Measurements from ENCODE around the gene GKN2. TPM values are rescaled to one million over a fixed set of nuclear protein-coding genes. Genes with fewer than 3 reads are reported as not detected.
"Not testable (repeated sequence)": the region's sequence is repeated elsewhere in the genome, so short reads cannot be mapped to it uniquely, and the experiment has no call there.

The GKN2 gene
- total RNA-seq, 1 experiment from 2014 or later, result not detected

DNA sequence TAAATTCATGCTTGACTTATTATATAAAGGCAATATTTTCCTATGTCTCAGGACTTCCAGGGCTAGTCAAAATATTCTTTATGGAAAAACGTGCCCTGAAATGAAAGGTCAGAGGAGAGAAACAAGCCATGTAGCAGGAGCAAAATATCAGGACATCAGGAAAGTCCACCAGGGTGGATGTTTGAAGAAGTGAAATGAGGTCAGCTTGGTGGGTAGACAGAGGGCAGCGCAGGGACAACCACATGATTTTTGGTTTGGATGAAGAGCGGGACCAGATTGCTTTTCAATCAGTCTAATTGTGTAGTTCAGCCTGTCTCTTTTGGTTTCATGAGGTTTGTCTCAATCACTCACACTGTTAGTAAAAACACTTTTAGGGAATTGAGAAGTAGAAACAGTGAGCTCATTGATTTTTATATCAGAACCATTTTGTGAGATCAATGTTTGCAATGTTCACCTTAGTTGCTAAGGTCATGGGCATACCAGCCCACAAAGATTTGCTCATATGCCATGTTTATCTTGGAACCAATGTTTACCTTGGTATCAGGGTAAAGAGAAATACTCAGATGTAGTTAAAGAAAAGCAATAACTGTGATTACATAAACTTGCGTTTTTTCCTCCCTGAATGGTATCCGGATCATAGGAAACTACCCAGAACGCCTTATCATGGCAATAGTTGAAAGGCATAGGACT, 32.1 kb downstream of the GKN2 start:
- DNase-seq (ENCODE audit: low spot score), result no peak

DNA sequence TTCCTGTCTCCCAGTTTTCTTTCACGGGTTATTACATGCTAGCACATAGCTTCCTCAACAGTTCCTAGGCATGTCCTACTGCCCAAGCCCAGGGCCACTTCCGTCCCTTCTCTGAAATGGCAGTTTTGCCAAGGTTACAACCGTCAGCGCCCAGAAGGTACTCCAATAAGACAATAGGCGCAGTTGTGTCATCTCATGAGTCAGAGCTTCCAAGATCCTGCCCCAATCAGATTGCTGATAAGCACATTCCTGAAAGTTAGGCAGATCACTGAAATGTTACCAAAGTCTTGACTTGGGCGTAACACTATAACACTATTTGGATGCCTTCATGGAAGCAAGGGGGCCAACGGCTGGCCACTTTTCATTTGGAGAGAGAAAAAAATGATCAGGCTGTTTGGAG, 34.2 kb downstream of the GKN2 start:
- no peak for DNase-seq (ENCODE audit: low spot score)

DNA sequence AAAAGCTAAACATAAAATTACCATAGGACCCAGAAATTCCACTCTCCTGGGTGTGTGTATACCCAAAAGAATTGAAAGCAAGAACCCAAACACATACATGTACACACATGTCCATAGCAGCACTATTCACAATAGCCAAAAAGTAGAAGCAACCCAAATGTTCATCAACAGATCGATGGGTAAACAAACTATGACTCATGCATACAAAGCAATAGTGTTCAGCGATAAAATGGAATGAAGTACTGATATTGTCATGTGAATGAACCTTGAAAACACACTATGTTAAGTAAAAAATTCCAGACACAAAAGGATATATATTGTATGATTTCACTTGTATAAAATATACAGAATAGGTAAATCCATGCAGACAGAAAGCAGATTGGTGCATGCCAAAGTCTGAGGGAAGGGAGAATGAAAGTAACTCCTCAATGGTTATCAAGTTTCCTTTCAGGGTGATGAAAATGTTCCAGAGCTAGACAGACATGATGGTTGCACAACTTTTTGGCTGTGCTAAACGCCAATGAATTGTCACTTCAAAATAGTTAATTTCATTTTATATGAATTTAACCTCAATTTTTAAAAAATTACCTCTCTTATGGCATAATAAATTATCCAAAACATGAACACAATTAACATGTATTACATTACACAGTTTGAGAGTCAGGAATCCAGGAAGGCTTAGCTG, 35.5 kb downstream of the GKN2 start:
- DNase-seq (ENCODE audit: low spot score), result no peak

DNA sequence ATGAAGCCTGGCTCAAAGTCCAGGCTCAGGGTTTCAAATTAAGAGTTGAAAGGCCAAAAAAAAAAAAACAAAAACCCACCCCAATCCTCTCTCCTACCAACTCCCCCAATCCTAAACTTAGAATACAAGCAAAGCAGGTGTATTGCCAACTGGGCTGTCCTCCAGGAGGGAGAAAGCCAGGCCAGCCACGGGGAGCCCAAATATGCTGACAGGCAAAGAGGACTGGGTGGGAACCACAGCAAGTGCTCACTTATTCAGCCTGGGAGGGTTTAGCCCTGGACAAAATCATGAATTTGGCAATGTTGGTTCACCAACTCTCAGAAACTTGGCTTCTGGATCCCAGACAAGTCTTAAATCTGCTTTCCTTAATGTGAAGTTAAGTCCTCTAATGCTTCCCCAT, 36.5 kb downstream of the GKN2 start:
- no peak for DNase-seq (ENCODE audit: low spot score)

DNA sequence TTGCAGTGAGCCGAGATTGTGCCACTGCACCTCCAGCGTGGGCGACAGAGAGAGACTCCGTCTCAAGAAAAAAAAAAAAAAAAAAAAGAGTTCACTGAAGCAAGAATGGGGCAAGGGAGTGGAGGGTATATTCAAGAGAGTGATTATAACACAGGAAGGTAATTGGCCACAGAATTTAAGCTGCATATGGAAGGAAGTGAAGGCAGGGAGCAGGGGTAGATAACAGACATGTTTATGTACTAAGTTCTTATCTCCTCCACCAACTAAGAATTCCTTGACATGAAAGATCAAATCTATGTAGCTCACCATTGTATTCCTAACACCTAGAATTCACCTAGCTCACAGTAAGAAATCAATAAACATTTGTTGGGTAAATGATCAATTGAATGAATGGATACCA, 37.3 kb downstream of the GKN2 start:
- DNase-seq (ENCODE audit: low spot score), result no peak

DNA sequence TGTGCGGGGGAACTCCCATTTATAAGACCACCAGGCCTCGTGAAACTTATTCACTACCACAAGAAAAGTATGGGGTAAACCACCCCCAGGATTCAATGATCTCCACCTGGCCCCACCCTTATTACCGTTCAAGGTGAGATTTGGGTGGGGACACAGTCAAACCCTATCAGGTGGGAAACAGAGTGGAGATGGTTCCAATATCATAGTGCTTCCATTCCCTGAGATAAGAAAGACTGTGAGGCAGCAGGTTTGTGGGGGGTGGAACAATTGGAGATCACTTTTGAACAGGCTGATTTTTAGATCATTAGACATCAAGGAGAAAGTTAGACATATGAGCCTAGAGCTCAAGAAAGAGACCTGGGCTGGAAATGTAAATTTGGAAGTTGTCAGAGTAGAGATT, 39.3 kb downstream of the GKN2 start:
- no peak for DNase-seq (ENCODE audit: low spot score)

DNA sequence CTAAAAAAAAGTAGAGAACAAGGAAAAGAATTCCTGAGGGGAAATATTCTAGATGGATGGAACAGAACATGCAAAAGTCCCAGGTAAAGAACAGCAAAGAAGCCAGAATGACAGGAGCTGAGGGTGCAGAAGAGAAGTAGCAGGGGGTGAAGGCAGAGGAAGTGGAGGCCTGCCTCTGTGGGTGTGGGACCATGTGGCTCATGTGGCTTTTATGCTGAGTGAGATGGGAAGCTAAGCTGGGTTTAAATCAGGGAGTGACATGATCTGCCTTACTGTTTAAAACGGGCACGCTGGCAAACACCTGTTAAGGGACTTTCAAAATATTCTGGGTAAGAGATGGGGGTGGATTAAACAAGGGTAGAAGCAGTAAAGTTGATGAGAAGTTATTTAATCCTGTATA, 40.0 kb downstream of the GKN2 start:
- no peak for DNase-seq (ENCODE audit: low spot score)

DNA sequence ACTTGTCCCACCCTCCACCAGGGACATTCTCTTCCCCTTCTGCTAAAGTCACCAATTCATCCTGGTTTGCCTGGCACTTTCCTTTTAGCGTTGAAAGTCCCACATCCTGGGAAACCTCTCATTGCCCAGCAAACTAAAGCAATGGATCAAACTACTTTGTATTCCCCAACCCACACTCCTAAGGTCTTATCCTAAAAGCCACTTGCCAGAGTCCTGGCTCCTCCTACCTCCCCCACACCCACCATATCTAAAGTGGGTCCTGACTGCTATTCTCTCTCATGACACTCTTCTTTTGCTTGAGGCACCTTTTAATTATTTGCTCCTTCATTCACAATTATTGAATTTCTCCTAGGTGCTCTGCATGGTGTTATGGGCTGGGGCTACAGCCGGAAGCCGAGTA, 40.6 kb downstream of the GKN2 start:
- DNase-seq (ENCODE audit: low spot score), result no peak

DNA sequence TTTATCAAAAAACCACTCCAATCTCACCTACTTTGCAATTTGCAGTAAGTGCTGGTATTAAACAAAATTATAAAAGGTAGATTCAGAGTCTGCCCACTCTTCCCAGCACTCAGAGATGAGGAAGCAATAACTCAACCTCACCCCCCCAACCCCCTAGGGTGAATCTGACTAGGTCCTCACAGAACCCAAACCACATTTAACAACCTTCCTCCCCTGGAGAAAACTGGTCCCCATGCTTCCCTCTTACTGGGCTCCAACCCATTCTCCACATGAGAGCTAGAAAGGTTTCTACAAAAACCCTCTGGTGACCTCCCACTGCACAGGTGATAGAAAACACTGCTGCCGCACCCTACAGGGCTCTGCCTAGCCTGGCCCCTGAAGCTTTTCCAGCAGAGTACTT, 41.0 kb downstream of the GKN2 start:
- no peak for DNase-seq (ENCODE audit: low spot score)

DNA sequence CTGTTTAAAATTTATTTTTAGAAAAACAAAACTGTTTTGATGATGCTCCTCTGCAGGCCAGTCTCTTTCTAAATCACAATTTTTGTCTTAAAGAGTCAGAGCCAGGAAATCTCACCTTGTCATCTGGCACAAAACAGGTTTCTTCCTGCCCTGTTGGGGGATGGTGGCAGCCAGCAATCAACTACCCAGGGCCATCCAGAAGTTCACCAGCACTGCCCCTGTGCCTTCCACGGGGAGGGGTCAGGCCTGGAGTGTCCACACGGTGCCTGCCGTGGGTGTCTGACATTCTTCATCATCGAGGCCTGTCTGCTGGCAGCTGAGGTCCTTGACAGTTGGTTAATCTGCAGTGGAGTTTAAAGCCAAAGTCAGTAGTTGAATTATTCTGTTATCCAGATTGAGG, 41.4 kb downstream of the GKN2 start:
- no peak for DNase-seq (ENCODE audit: low spot score)

DNA sequence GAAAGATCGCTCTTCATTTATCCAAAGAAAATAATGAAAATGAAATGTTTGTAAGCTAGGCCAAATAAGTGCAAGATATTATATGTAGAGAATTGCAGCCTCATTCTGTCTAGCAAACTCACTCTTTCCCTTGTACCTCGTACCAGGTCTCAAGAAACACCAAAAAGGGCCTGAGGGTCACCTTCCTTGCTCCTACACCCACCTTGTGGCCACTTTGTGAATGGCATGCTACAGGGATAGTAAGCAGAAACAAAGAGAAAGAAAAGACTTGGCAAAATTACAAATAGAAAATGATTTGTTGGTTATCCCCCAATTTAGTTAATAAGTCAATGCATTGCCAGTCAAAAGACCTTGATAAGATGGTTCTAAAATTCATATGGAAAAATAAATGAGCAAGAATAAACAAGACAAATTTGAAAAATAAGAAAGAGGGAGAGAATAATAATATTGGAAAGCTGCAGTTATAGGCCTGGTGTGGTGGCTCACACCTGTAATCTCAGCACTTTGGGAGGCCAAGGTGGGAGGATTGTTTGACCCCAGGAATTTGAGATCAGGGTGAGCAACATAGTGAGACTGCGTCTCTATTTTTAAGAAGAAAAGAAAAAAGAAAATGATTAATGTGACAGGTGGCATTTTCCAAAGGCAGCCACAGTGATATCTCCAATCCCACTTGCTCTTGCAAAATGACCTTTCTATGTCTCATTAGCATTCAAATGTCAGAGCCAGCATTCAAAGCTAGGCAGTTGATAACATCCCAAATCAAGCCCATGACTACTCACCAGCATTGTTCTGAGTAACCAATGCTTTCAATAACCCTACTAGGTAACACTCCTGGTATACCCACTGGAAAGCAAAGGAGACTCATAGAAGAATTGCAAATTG, 42.7 kb downstream of the GKN2 start:
- DNase-seq (ENCODE audit: low spot score), result peak; percentile 82

DNA sequence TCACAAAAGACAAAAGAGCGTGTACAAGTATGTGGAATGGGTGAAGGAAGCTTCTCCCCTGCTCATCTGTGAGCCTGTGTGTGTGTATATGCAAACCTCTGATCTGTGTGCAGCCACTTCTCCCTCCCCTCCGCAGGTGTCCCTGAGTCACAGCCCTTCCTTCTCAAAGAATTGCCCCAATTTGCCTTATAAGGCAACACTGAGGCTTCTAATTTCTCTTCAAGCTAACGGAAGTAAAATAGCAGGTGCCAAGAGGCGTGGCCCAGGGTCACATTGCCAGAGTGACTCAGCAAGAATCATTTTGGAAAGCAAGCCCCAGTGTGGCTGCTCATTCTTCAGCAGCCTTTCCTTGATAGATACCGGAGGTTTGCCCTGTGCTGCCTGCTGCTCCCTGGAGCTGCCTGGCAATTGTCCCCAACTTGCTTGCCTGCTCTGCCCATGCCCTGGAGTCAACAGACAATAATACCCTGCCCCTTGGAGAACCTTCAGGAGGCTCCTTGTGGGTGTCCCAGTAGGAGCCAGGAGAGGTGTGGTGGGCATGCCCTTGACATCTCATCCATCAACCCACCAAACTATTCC, 44.2 kb downstream of the GKN2 start:
- DNase-seq (ENCODE audit: low spot score), result peak; percentile 95

DNA sequence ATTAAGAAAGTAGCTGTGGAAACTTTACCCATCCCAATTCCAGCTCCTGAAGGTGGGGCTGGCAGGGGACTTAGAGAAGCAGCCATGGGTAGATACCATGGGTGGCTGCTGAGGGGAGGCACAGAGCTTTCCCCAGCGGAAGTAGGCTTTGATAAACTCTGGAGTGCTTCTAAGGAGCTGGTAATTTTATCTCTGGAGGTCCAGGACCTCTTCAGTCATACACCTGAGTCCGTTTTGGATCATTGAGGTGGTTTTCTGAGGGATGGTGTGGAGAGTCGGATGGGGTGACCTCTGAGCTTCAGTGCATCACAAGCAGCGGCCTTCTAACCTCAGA, 44.8 kb downstream of the GKN2 start:
- DNase-seq (ENCODE audit: low spot score), result no peak

DNA sequence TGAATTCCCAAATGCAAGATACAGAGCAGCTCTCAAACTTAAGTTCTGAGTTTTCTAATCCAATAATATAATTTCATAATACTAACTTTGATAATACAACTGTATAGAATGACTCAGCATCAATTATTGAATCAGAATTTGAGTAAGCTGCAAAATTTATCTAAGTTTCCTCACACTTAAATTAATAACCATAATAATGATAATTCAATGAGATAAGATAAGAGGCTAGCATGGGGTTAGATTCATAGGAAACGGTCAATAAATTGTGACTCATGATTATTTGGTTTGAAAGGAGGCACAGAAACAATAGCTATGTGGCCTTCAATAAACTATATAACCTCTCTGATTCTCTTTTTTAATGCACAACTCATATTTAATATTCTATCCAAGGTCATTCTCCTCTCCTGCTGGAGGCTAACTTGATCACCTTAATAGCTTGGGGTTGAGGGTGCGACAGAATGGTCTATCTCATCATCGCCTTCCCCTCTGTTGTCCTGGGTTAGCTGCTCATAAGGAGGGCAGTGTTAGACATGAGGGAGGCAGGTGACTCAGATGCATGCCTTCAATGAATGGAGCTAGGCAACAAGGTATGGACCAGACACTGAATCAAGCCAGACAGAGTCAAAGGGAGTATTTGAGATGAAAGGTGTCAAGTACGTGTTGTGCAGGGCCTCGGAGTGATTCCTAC, 45.3 kb downstream of the GKN2 start:
- no peak for DNase-seq (ENCODE audit: low spot score)

DNA sequence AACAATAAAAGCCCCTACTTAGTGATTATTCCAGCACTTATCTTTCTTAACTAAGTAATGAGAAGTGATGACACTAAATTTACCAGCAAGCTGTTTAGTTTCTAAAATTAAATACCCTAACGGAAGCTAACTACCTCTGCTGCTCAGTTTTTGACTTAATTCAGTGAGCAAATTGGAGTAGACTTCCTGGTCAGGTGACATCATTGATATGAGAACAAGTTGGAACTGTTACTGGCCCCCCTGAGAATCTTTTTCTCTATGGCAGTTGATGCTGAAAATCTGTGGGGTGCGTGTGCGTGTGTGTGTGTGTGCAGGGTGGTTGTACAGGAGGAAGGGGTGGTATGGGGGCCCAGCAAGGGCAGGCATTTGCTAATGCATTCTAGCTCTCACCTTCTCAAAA, 46.0 kb downstream of the GKN2 start:
- DNase-seq (ENCODE audit: low spot score), result no peak

DNA sequence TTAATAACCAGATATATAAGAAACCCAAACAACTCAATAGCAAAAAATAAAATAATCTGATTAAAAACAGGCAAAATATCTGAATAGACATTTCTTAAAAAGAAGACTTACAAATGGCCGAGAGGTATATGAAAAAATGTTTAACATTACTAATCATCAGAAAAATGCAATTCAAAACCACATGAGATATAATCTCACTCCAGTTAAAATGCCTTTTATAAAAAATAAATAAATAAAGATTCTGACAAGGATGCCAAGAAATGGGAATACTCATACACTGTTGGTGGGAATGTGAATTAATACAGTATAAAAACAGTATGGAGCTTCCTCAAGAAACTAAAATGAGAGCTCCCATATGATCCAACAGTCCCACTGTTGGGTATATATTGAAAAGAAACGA, 47.6 kb downstream of the GKN2 start:
- no peak for DNase-seq (ENCODE audit: low spot score)

DNA sequence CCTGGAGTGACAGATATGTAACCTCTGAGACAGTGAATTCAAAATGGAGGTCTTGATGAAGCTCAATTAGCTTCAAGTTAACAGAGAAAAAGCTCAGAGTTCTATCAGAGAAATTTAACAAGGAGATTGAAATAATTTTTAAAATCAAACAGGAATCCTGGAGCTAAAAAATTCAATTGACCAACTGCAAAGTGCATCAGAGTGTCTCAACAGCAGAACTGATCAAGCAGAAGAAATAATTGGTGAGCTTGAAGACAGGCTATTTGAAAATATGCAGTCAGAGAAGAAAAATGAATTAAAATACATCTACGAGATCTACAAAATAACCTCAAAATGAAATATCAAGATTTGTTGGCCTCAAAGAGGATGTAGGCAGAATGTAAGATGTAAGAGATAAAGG, 51.1 kb downstream of the GKN2 start:
- no peak for DNase-seq (ENCODE audit: low spot score)

DNA sequence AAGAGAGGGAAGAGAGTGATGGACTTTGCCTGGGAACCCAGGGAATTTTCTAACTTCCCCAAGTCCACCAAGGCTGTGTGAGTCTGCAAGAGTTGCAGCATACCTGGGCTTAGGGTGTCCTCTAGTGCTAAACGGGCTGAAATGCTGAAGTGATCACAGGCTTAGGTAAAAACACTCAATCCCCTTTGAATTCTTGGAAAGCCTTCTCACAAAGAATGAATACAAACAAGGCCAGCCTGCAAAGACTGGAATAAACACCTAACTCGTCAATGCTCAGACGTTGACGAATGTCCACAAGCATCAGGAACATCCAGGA, 51.5 kb downstream of the GKN2 start:
- no peak for DNase-seq (ENCODE audit: low spot score)

DNA sequence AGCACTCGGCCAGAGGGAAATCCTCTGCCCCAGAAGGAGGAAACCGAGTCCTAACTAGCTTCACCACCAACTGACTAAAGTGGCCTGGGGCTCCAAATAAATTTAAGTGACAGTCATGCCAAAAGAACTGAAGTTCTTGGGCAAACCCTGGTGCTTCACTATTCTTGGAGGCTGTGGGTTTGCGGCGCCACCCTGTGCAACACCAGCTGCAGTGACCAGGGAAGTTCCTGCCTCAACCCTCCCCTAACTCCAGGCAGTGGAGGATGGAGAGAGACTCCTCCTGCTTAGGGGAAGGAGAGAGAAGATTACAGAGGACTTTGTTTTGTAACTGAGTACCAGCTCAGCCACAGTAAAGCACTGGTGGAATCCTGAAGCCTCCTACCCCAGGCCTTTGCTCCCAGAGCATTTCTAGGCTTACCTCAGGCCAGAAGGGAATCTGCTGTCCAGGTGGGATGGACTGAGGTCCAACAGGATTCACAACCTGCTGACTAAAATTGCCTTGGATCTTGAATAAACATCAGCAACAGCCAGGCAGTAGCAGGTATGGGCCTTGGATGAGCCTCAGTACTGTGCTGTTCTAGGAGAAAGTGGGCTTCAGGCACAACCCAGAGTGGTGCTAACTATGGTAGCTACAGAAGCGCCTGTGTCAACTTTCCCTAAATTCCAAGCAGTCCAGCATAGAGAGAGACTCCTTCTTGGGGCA, 52.0 kb downstream of the GKN2 start:
- no peak for DNase-seq (ENCODE audit: low spot score)

DNA sequence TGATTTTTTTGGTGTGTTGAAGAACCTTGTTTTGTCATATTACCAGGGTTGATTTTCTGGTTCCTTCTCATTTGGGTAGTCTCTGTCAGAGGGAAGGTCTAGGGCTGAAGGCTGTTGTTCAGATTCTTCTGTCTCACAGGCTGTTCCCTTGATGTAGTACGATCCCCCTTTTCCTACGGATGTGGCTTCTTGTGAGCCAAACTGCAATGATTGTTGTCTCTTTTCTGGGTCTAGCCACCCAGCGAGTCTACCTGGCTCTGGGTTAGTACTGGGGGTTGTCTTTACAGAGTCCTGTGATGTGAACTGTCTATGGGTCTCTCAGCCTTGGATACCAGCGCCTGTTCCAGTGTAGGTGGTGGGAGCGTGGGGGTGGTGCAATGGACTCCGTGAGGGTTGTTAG, 56.7 kb downstream of the GKN2 start:
- not testable (repeated sequence) for DNase-seq (ENCODE audit: low spot score)
